HepG2 (cell line): ENCODE measurements around the gene TTC31. TPM values are rescaled to one million over a fixed set of nuclear protein-coding genes. Genes with fewer than 3 reads are reported as not detected.

Experiments
- ATAC-seq: fragments of 200-7000 bp; cut with Tn5 transposase; 3 replicates; pipeline ENCODE4 v1.9.1; 2020; ENCODE audit warnings: mild to moderate bottlenecking, moderate library complexity
- BruUV-seq: library from RNA; stranded (reverse); fragments of 400-500 nt; replicated peaks from 2 replicates; lab custom pipeline; 2021; lab: Mats Ljungman, UMichigan
- CTCF ChIA-PET: fragments of 300-600 bp; formaldehyde crosslinking; extraction: SDS; loops from one replicate; lab custom pipeline; 2021; ENCODE audit warnings: low total read pairs, inconsistent platforms, low intra/inter-chr PET ratio; lab: Yijun Ruan, JAX
- POLR2A ChIA-PET: fragments of 350-600 bp; sonication (Branson Sonifier 250); formaldehyde crosslinking; loops from one replicate; lab custom pipeline; 2020; ENCODE audit warnings: antibody characterized with exemption, inconsistent platforms; lab: Yijun Ruan, JAX
- DNase-seq: peaks from one replicate; pipeline ENCODE4 v3.0.0-alpha.2; 2015; ENCODE audit warnings: low spot score
- FAIRE-seq: peaks from 3 replicates; lab custom pipeline; 2011; peaks lifted over from hg19 to GRCh38; lab: Jason Lieb, UNC
- H2AFZ ChIP-seq: one replicate; pipeline ENCODE4 v1.6.1; 2011; ENCODE audit warnings: low read length, inconsistent platforms
- H3K27ac ChIP-seq: fragments of 300-600 bp; 3 replicates; pipeline ENCODE4 v1.8.0; 2011; ENCODE audit warnings: mixed run types, mild to moderate bottlenecking, mixed read lengths, low read length, inconsistent platforms; ENCODE audit not compliant: insufficient read depth; ENCODE audit errors: extremely low read length
- H3K27me3 ChIP-seq, 2 experiments: fragments of 200-600 bp in 1 of 2; 2 replicates in 1 of 2; 3 replicates in 1 of 2; pipeline versions ENCODE4 v1.6.0 to v1.8.0; 2011; ENCODE audit warnings: low read length in 2 of 2, mild to moderate bottlenecking in 2 of 2, moderate library complexity in 2 of 2, inconsistent platforms in 1 of 2; ENCODE audit not compliant: insufficient read depth in 2 of 2, control insufficient read depth in 1 of 2
- H3K36me3 ChIP-seq, 2 experiments: fragments of 200-600 bp in 1 of 2; replicated peaks in 1 of 2; 2 replicates in 1 of 2; 3 replicates in 1 of 2; pipeline versions ENCODE4 v1.5.1 to v1.8.0; 2011; ENCODE audit warnings: low read length in 2 of 2, inconsistent platforms in 1 of 2; ENCODE audit not compliant: insufficient read depth in 2 of 2, control insufficient read depth in 1 of 2
- H3K4me1 ChIP-seq: 2 replicates; pipeline ENCODE4 v1.5.1; 2012; ENCODE audit warnings: low read length, inconsistent platforms; ENCODE audit not compliant: insufficient read depth
- H3K4me2 ChIP-seq: 2 replicates; pipeline ENCODE4 v1.6.0; 2011; ENCODE audit warnings: low read depth, low read length, inconsistent platforms
- H3K4me3 ChIP-seq, 3 experiments: fragments of 200-600 bp in 1 of 3; sonication (generic), shearing (Covaris generic) in 1 of 3; replicated peaks in 1 of 3; 2 replicates each; pipeline ENCODE4 v1.5.1; 2011 to 2016; ENCODE audit warnings: low read length in 3 of 3, inconsistent platforms in 2 of 3, low read depth in 2 of 3, mild to moderate bottlenecking in 2 of 3, control low read depth in 1 of 3, mixed read lengths in 1 of 3; ENCODE audit not compliant: insufficient read depth in 1 of 3
- H3K79me2 ChIP-seq: one replicate; pipeline ENCODE4 v1.6.1; 2011; ENCODE audit warnings: low read length, inconsistent platforms; ENCODE audit not compliant: insufficient read depth
- H3K9ac ChIP-seq: 2 replicates; pipeline ENCODE4 v1.6.0; 2011; ENCODE audit warnings: mild to moderate bottlenecking, low read depth, low read length, inconsistent platforms; ENCODE audit not compliant: insufficient read depth
- H3K9me3 ChIP-seq: 2 replicates; pipeline ENCODE4 v1.5.1; 2012; ENCODE audit warnings: mild to moderate bottlenecking, low read length
- H4K20me1 ChIP-seq: 2 replicates; pipeline ENCODE4 v1.6.0; 2011; ENCODE audit warnings: inconsistent platforms, mild to moderate bottlenecking, low read length, moderate library complexity; ENCODE audit not compliant: insufficient read depth
- AGO2 ChIP-seq: fragments of 200-400 bp; formaldehyde crosslinking; optimal IDR thresholded peaks from 2 replicates; pipeline ENCODE3; 2017; ENCODE audit warnings: mild to moderate bottlenecking, low read depth, low read length, moderate library complexity
- BHLHE40 ChIP-seq: IDR thresholded peaks from 2 replicates; pipeline ENCODE4 v1.6.1; 2011; ENCODE audit warnings: low read length, improper control_type of control experiment
- CERS6 ChIP-seq: sonication (generic); formaldehyde crosslinking; IDR thresholded peaks from 2 replicates; pipeline ENCODE4 v1.5.0; 2020; ENCODE audit warnings: missing genetic modification reagents
- ELF1 ChIP-seq: sonication (generic); formaldehyde crosslinking; IDR thresholded peaks from 2 replicates; pipeline ENCODE4 v1.4.0; 2020; ENCODE audit warnings: missing genetic modification reagents
- MAF1 ChIP-seq: sonication (generic); formaldehyde crosslinking; IDR thresholded peaks from 2 replicates; pipeline ENCODE4 v1.5.0; 2020; ENCODE audit warnings: missing genetic modification reagents, borderline replicate concordance
- MBD4 ChIP-seq: IDR thresholded peaks from 2 replicates; pipeline ENCODE4 v1.6.1; 2012; ENCODE audit warnings: low read length, inconsistent platforms, borderline replicate concordance
- MTA1 ChIP-seq: sonication (generic); formaldehyde crosslinking; IDR thresholded peaks from 2 replicates; pipeline ENCODE4 v1.4.0; 2020; ENCODE audit warnings: missing genetic modification reagents, mild to moderate bottlenecking, borderline replicate concordance
- NFYB ChIP-seq: sonication (generic); formaldehyde crosslinking; IDR thresholded peaks from 2 replicates; pipeline ENCODE4 v1.4.0; 2020; ENCODE audit warnings: missing genetic modification reagents
- NFYC ChIP-seq: IDR thresholded peaks from 2 replicates; pipeline ENCODE4 v1.6.1; 2016; ENCODE audit warnings: missing genetic modification reagents, missing compliant biosample characterization
- PRPF4 ChIP-seq: fragments of 200-400 bp; formaldehyde crosslinking; IDR thresholded peaks from 2 replicates; pipeline ENCODE4 v1.6.1; 2016; ENCODE audit warnings: low read length, low read depth; ENCODE audit not compliant: poor library complexity, severe bottlenecking
- RARG ChIP-seq: sonication (generic); formaldehyde crosslinking; IDR thresholded peaks from 2 replicates; pipeline ENCODE4 v1.4.0; 2020; ENCODE audit warnings: low read depth, mild to moderate bottlenecking, missing genetic modification reagents
- SKI ChIP-seq: fragments of 450-650 bp; IDR thresholded peaks from one replicate; pipeline ENCODE4 v1.6.1; 2018; ENCODE audit warnings: mild to moderate bottlenecking; ENCODE audit not compliant: partially characterized antibody
- SRF ChIP-seq: IDR thresholded peaks from 2 replicates; pipeline ENCODE4 v1.6.1; 2011; ENCODE audit warnings: mild to moderate bottlenecking, low read depth, low read length, moderate library complexity
- TCF7L2 ChIP-seq: IDR thresholded peaks from 2 replicates; pipeline ENCODE4 v1.6.1; 2011; ENCODE audit warnings: mild to moderate bottlenecking, low read depth, low read length, moderate library complexity
- THAP7 ChIP-seq: sonication (generic); formaldehyde crosslinking; IDR thresholded peaks from 2 replicates; pipeline ENCODE4 v1.8.1; 2023; ENCODE audit warnings: mild to moderate bottlenecking, missing genetic modification reagents
- UBTF ChIP-seq: sonication (generic); formaldehyde crosslinking; IDR thresholded peaks from 2 replicates; pipeline ENCODE4 v1.4.0; 2020; ENCODE audit warnings: mild to moderate bottlenecking, missing genetic modification reagents
- ZFP1 ChIP-seq: IDR thresholded peaks from 2 replicates; pipeline ENCODE4 v1.6.1; 2016
- ZNF230 ChIP-seq: sonication (generic); formaldehyde crosslinking; IDR thresholded peaks from 2 replicates; pipeline ENCODE4 v1.4.0; 2020; ENCODE audit warnings: mild to moderate bottlenecking, missing genetic modification reagents
- ZNF766 ChIP-seq: sonication (generic); formaldehyde crosslinking; IDR thresholded peaks from 2 replicates; pipeline ENCODE4 v1.5.0; 2020; ENCODE audit warnings: missing genetic modification reagents, borderline replicate concordance
- WGBS: methylation state at CpG from one replicate; pipeline ENCODE4 v1.1.6; 2017; ENCODE audit warnings: low lambda C conversion rate; 5-methylcytosine and 5-hydroxymethylcytosine counted together
- in situ Hi-C: cut with HindIII; loops from 2 replicates; pipeline ENCODE4 v1.10.0; 2017; ENCODE audit warnings: low pct_unique_long_range_greater_than_20kb; ENCODE audit not compliant: extremely low pct_ligation_motif_present
- intact Hi-C: fragments of 100-400 bp; cut with micrococcal nuclease; formaldehyde crosslinking; loops from one replicate; pipeline ENCODE4 v1.10.0; 2022; ENCODE audit not compliant: unreplicated experiment
- polyA plus RNA-seq, 8 experiments: library from polyadenylated mRNA; depleted of rRNA in 3 of 8; stranded (reverse) in 7 of 8; unstranded in 1 of 8; fragments of >200 nt; fragmentation: Illumina TruSeq in 4 of 8; extraction: Trizol in 4 of 8; gene quantifications; 2 replicates each; pipeline versions ENCODE4 v1.2.1 to v1.2.3, GENCODE V29; 2011 to 2016; ENCODE audit warnings: low read depth in 4 of 8, missing spikeins in 1 of 8, mixed read lengths in 1 of 8; ENCODE audit not compliant: insufficient read depth in 1 of 8
- total RNA-seq, 5 experiments: library from RNA; depleted of rRNA; stranded (reverse); fragments of >200 nt; fragmentation: Illumina TruSeq; extraction: Trizol; gene quantifications; 2 replicates each; pipeline ENCODE4 v1.2.3, GENCODE V29; 2016; ENCODE audit warnings: low read depth in 1 of 5
- TF ChIP-seq, protein P1 (sequence below): IDR thresholded peaks from 2 replicates; pipeline ENCODE4 v1.6.1; 2016; ENCODE audit warnings: missing genetic modification reagents, missing compliant biosample characterization
- TF ChIP-seq, protein P2 (sequence below): sonication (generic); formaldehyde crosslinking; IDR thresholded peaks from 2 replicates; pipeline ENCODE4 v1.5.0; 2020; ENCODE audit warnings: missing genetic modification reagents

Gene TTC31
- total and polyA plus RNA-seq, 2 of the 13 experiments (the other 11 are each of a cell fraction or from before 2014, with no cell fraction given): 28.3 to 39.5 TPM

GRCh38 chr2:74515981-74516633 lies 33.2 kb downstream of the TTC31 start:
- H3K79me2 ChIP-seq: no peaks in the 10 kb centered on the region
- ChIA-PET CTCF (no interaction called here), POLR2A (interaction anchor here (1.0 to 2.1 kb wide), 3 partner anchors 12 to 34 kb away, joined by 3 to 6 read pairs (median 4); partner anchors contain the start of gene HTRA2)
- no peaks in the 10 kb centered on the region for H3K9me3 ChIP-seq
- BruUV-seq: no TSS peak
- H4K20me1 ChIP-seq: no peaks in the 10 kb centered on the region
- no peak overlapping the region for H3K4me2 ChIP-seq
- ATAC-seq: no peak
- WGBS: 98% methylated on average over 72 of the region's 72 CpGs
- H3K9ac ChIP-seq: no peak overlapping the region
- no peak overlapping the region for H3K4me3 ChIP-seq
- intact Hi-C loops (no loop called here), in situ Hi-C loops (no loop called here)
- no peaks in the 10 kb centered on the region for H3K27me3 ChIP-seq
- no peak for DNase-seq
- H3K27ac ChIP-seq: no peak overlapping the region
- no peak for FAIRE-seq
- peaks cover 36% of the 10 kb centered on the region for H3K4me1 ChIP-seq
- no peak overlapping the region for H2AFZ ChIP-seq
- peaks cover 13 to 20% of the 10 kb centered on the region in 2 experiments; a peak in 4 of 5 replicates for H3K36me3 ChIP-seq
- no peak for TF ChIP-seq PRPF4
- no peak for TF ChIP-seq MBD4
- no peak for TF ChIP-seq SRF
- no peak for TF ChIP-seq UBTF (CRISPR knock-in tag)
- TF ChIP-seq MAF1 (CRISPR knock-in tag): no peak
- no peak for TF ChIP-seq CERS6
- no peak for TF ChIP-seq THAP7 (CRISPR knock-in tag)
- TF ChIP-seq, protein P1, sequence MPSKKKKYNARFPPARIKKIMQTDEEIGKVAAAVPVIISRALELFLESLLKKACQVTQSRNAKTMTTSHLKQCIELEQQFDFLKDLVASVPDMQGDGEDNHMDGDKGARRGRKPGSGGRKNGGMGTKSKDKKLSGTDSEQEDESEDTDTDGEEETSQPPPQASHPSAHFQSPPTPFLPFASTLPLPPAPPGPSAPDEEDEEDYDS: no peak
- TF ChIP-seq AGO2: peak; percentile 62
- no peak for TF ChIP-seq ZFP1 (CRISPR knock-in tag)
- no peak for TF ChIP-seq RARG (CRISPR knock-in tag)
- no peak for TF ChIP-seq ZNF230 (CRISPR knock-in tag)
- no peak for TF ChIP-seq TCF7L2
- TF ChIP-seq, protein P2, sequence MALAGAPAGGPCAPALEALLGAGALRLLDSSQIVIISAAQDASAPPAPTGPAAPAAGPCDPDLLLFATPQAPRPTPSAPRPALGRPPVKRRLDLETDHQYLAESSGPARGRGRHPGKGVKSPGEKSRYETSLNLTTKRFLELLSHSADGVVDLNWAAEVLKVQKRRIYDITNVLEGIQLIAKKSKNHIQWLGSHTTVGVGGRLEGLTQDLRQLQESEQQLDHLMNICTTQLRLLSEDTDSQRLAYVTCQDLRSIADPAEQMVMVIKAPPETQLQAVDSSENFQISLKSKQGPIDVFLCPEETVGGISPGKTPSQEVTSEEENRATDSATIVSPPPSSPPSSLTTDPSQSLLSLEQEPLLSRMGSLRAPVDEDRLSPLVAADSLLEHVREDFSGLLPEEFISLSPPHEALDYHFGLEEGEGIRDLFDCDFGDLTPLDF (CRISPR knock-in tag): no peak
- TF ChIP-seq MTA1: no peak
- TF ChIP-seq ELF1: no peak
- no peak for TF ChIP-seq BHLHE40
- TF ChIP-seq NFYC (CRISPR knock-in tag): peak; percentile 52; the same call in 1 of the 2 replicates
- TF ChIP-seq ZNF766 (CRISPR knock-in tag): no peak
- TF ChIP-seq SKI: no peak
- peak; percentile 47 for TF ChIP-seq NFYB (CRISPR knock-in tag)
